HepG2 (cell line): ENCODE results near the gene ATRN. TPM values are rescaled to one million over a fixed set of nuclear protein-coding genes. Genes with fewer than 3 reads are reported as not detected.

Experiments
- ATAC-seq: fragments of 200-7000 bp; cut with Tn5 transposase; 3 replicates; pipeline ENCODE4 v1.9.1; 2020; ENCODE audit warnings: mild to moderate bottlenecking, moderate library complexity
- BruUV-seq: library from RNA; stranded (reverse); fragments of 400-500 nt; replicated peaks from 2 replicates; lab custom pipeline; 2021; lab: Mats Ljungman, UMichigan
- CTCF ChIA-PET: fragments of 300-600 bp; formaldehyde crosslinking; extraction: SDS; loops from one replicate; lab custom pipeline; 2021; ENCODE audit warnings: low total read pairs, inconsistent platforms, low intra/inter-chr PET ratio; lab: Yijun Ruan, JAX
- POLR2A ChIA-PET: fragments of 350-600 bp; sonication (Branson Sonifier 250); formaldehyde crosslinking; loops from one replicate; lab custom pipeline; 2020; ENCODE audit warnings: antibody characterized with exemption, inconsistent platforms; lab: Yijun Ruan, JAX
- DNase-seq: peaks from one replicate; pipeline ENCODE4 v3.0.0-alpha.2; 2015; ENCODE audit warnings: low spot score
- FAIRE-seq: peaks from 3 replicates; lab custom pipeline; 2011; peaks lifted over from hg19 to GRCh38; lab: Jason Lieb, UNC
- H2AFZ ChIP-seq: one replicate; pipeline ENCODE4 v1.6.1; 2011; ENCODE audit warnings: low read length, inconsistent platforms
- H3K27ac ChIP-seq: fragments of 300-600 bp; 3 replicates; pipeline ENCODE4 v1.8.0; 2011; ENCODE audit warnings: mixed run types, mild to moderate bottlenecking, mixed read lengths, low read length, inconsistent platforms; ENCODE audit not compliant: insufficient read depth; ENCODE audit errors: extremely low read length
- H3K27me3 ChIP-seq, 2 experiments: fragments of 200-600 bp in 1 of 2; 2 replicates in 1 of 2; 3 replicates in 1 of 2; pipeline versions ENCODE4 v1.6.0 to v1.8.0; 2011; ENCODE audit warnings: low read length in 2 of 2, mild to moderate bottlenecking in 2 of 2, moderate library complexity in 2 of 2, inconsistent platforms in 1 of 2; ENCODE audit not compliant: insufficient read depth in 2 of 2, control insufficient read depth in 1 of 2
- H3K36me3 ChIP-seq, 2 experiments: fragments of 200-600 bp in 1 of 2; replicated peaks in 1 of 2; 2 replicates in 1 of 2; 3 replicates in 1 of 2; pipeline versions ENCODE4 v1.5.1 to v1.8.0; 2011; ENCODE audit warnings: low read length in 2 of 2, inconsistent platforms in 1 of 2; ENCODE audit not compliant: insufficient read depth in 2 of 2, control insufficient read depth in 1 of 2
- H3K4me1 ChIP-seq: 2 replicates; pipeline ENCODE4 v1.5.1; 2012; ENCODE audit warnings: low read length, inconsistent platforms; ENCODE audit not compliant: insufficient read depth
- H3K4me2 ChIP-seq: 2 replicates; pipeline ENCODE4 v1.6.0; 2011; ENCODE audit warnings: low read depth, low read length, inconsistent platforms
- H3K4me3 ChIP-seq, 3 experiments: fragments of 200-600 bp in 1 of 3; sonication (generic), shearing (Covaris generic) in 1 of 3; replicated peaks in 1 of 3; 2 replicates each; pipeline ENCODE4 v1.5.1; 2011 to 2016; ENCODE audit warnings: low read length in 3 of 3, inconsistent platforms in 2 of 3, low read depth in 2 of 3, mild to moderate bottlenecking in 2 of 3, control low read depth in 1 of 3, mixed read lengths in 1 of 3; ENCODE audit not compliant: insufficient read depth in 1 of 3
- H3K79me2 ChIP-seq: one replicate; pipeline ENCODE4 v1.6.1; 2011; ENCODE audit warnings: low read length, inconsistent platforms; ENCODE audit not compliant: insufficient read depth
- H3K9ac ChIP-seq: 2 replicates; pipeline ENCODE4 v1.6.0; 2011; ENCODE audit warnings: mild to moderate bottlenecking, low read depth, low read length, inconsistent platforms; ENCODE audit not compliant: insufficient read depth
- H3K9me3 ChIP-seq: 2 replicates; pipeline ENCODE4 v1.5.1; 2012; ENCODE audit warnings: mild to moderate bottlenecking, low read length
- H4K20me1 ChIP-seq: 2 replicates; pipeline ENCODE4 v1.6.0; 2011; ENCODE audit warnings: inconsistent platforms, mild to moderate bottlenecking, low read length, moderate library complexity; ENCODE audit not compliant: insufficient read depth
- HHEX ChIP-seq: IDR thresholded peaks from 2 replicates; pipeline ENCODE4 v1.6.1; 2016; ENCODE audit warnings: control low read depth
- NRL ChIP-seq: sonication (generic); formaldehyde crosslinking; IDR thresholded peaks from 2 replicates; pipeline ENCODE4 v1.5.0; 2020; ENCODE audit warnings: missing genetic modification reagents, mild to moderate bottlenecking, moderate library complexity, borderline replicate concordance
- RFX1 ChIP-seq: fragments of 450-650 bp; IDR thresholded peaks from 2 replicates; pipeline ENCODE4 v1.6.1; 2017
- SMYD3 ChIP-seq: sonication (generic); formaldehyde crosslinking; IDR thresholded peaks from 2 replicates; pipeline ENCODE4 v1.8.1; 2023; ENCODE audit warnings: mild to moderate bottlenecking, missing genetic modification reagents
- STAT5B ChIP-seq: sonication (generic); formaldehyde crosslinking; IDR thresholded peaks from 2 replicates; pipeline ENCODE4 v1.4.0; 2020; ENCODE audit warnings: missing genetic modification reagents
- U2AF2 ChIP-seq: fragments of 200-400 bp; formaldehyde crosslinking; IDR thresholded peaks from 2 replicates; pipeline ENCODE4 v1.6.1; 2017; ENCODE audit warnings: low read depth, mild to moderate bottlenecking, low read length
- ZNF589 ChIP-seq: sonication (generic); formaldehyde crosslinking; conservative IDR thresholded peaks from 2 replicates; pipeline ENCODE4 v1.8.0; 2022; ENCODE audit warnings: mild to moderate bottlenecking, moderate library complexity, missing genetic modification reagents
- ZNF607 ChIP-seq: sonication (generic); formaldehyde crosslinking; IDR thresholded peaks from 2 replicates; pipeline ENCODE4 v1.5.1; 2020; ENCODE audit warnings: missing genetic modification reagents, mild to moderate bottlenecking, borderline replicate concordance
- WGBS: methylation state at CpG from one replicate; pipeline ENCODE4 v1.1.6; 2017; ENCODE audit warnings: low lambda C conversion rate; 5-methylcytosine and 5-hydroxymethylcytosine counted together
- in situ Hi-C: cut with HindIII; loops from 2 replicates; pipeline ENCODE4 v1.10.0; 2017; ENCODE audit warnings: low pct_unique_long_range_greater_than_20kb; ENCODE audit not compliant: extremely low pct_ligation_motif_present
- intact Hi-C: fragments of 100-400 bp; cut with micrococcal nuclease; formaldehyde crosslinking; loops from one replicate; pipeline ENCODE4 v1.10.0; 2022; ENCODE audit not compliant: unreplicated experiment
- polyA plus RNA-seq, 8 experiments: library from polyadenylated mRNA; depleted of rRNA in 3 of 8; stranded (reverse) in 7 of 8; unstranded in 1 of 8; fragments of >200 nt; fragmentation: Illumina TruSeq in 4 of 8; extraction: Trizol in 4 of 8; gene quantifications; 2 replicates each; pipeline versions ENCODE4 v1.2.1 to v1.2.3, GENCODE V29; 2011 to 2016; ENCODE audit warnings: low read depth in 4 of 8, missing spikeins in 1 of 8, mixed read lengths in 1 of 8; ENCODE audit not compliant: insufficient read depth in 1 of 8
- total RNA-seq, 5 experiments: library from RNA; depleted of rRNA; stranded (reverse); fragments of >200 nt; fragmentation: Illumina TruSeq; extraction: Trizol; gene quantifications; 2 replicates each; pipeline ENCODE4 v1.2.3, GENCODE V29; 2016; ENCODE audit warnings: low read depth in 1 of 5
- TF ChIP-seq, protein P1 (sequence below): sonication (generic); formaldehyde crosslinking; IDR thresholded peaks from 2 replicates; pipeline ENCODE4 v1.4.0; 2020; ENCODE audit warnings: missing genetic modification reagents

The ATRN gene
- total and polyA plus RNA-seq, 2 of the 13 experiments (the other 11 are each of a cell fraction or from before 2014, with no cell fraction given): 44.2 to 81.1 TPM

DNA sequence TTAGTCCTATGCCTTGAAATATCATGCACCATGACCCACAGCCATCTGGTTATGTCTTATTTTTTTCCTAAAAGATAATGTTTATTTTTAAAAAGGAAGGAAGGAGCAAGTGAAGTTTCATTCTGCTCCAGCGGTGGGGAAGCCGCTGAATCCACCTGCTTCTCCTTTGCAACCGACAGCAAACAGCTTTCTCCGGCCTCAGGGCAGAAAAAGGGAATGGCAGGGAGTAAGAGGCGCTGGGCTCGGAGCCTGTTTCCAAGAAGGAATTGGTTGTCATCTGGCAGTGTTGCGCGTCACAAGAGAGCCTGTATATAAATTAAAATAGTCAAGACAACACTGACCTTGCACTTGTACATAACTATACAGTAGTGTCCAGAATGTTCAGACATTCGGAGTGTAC lies 178.1 kb downstream of the ATRN start:
- TF ChIP-seq SMYD3 (CRISPR knock-in tag): no peak
- no peak for TF ChIP-seq ZNF589 (CRISPR knock-in tag)
- TF ChIP-seq HHEX (CRISPR knock-in tag): no peak
- no peak for TF ChIP-seq RFX1
- TF ChIP-seq STAT5B: no peak
- no peak for TF ChIP-seq ZNF607 (CRISPR knock-in tag)
- TF ChIP-seq, protein P1, sequence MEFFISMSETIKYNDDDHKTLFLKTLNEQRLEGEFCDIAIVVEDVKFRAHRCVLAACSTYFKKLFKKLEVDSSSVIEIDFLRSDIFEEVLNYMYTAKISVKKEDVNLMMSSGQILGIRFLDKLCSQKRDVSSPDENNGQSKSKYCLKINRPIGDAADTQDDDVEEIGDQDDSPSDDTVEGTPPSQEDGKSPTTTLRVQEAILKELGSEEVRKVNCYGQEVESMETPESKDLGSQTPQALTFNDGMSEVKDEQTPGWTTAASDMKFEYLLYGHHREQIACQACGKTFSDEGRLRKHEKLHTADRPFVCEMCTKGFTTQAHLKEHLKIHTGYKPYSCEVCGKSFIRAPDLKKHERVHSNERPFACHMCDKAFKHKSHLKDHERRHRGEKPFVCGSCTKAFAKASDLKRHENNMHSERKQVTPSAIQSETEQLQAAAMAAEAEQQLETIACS (CRISPR knock-in tag): no peak
- no peak for TF ChIP-seq U2AF2
- TF ChIP-seq NRL (CRISPR knock-in tag): no peak
- TF ChIP-seq, all 625 proteins: peak for 0
- H3K4me1 ChIP-seq: peaks cover 5% of the 10 kb centered on the region
- no peak overlapping the region for H3K27ac ChIP-seq
- no peaks in the 10 kb centered on the region for H3K9me3 ChIP-seq
- no peak overlapping the region for H3K4me3 ChIP-seq
- CTCF ChIA-PET: no interaction called here
- no peaks in the 10 kb centered on the region for H3K27me3 ChIP-seq
- no peak overlapping the region for H3K9ac ChIP-seq
- DNase-seq (no peak), FAIRE-seq (no peak), ATAC-seq (no peak)
- intact Hi-C loops: no loop called here
- in situ Hi-C loops: no loop called here
- H4K20me1 ChIP-seq: no peaks in the 10 kb centered on the region
- no peaks in the 10 kb centered on the region for H3K79me2 ChIP-seq
- POLR2A ChIA-PET: no interaction called here
- no TSS peak for BruUV-seq
- H2AFZ ChIP-seq: no peak overlapping the region
- peaks cover 14 to 47% of the 10 kb centered on the region in 2 experiments for H3K36me3 ChIP-seq
- H3K4me2 ChIP-seq: no peak overlapping the region
- WGBS: 97% methylated on average over 9 of the region's 9 CpGs
